GM23248 (cell line): ENCODE data around the gene SPATA2L. TPM values are rescaled to one million over a fixed set of nuclear protein-coding genes. Genes with fewer than 3 reads are reported as not detected.

Experiments used
- DNase-seq: peaks from one replicate; pipeline ENCODE4 v3.0.0-alpha.2; 2015
- H2AFZ ChIP-seq: fragments of 200-600 bp; sonication (generic); 2 replicates; pipeline ENCODE4 v1.6.1; 2016; ENCODE audit warnings: antibody characterized with exemption
- H3F3A ChIP-seq: fragments of 200-600 bp; sonication (generic); 2 replicates; pipeline ENCODE4 v1.6.1; 2016; ENCODE audit warnings: mild to moderate bottlenecking, antibody characterized with exemption, mixed run types; ENCODE audit not compliant: insufficient read depth
- H3K27ac ChIP-seq: fragments of 200-600 bp; sonication (generic); 2 replicates; pipeline ENCODE4 v1.5.1; 2016; ENCODE audit warnings: mild to moderate bottlenecking
- H3K27me3 ChIP-seq: fragments of 200-600 bp; sonication (generic); replicated peaks from 2 replicates; pipeline ENCODE4 v1.6.1; 2016; ENCODE audit warnings: mild to moderate bottlenecking; ENCODE audit not compliant: insufficient read depth
- H3K36me3 ChIP-seq: fragments of 200-600 bp; sonication (generic); 2 replicates; pipeline ENCODE4 v1.6.1; 2016; ENCODE audit warnings: low read depth, mild to moderate bottlenecking
- H3K4me1 ChIP-seq: fragments of 200-600 bp; sonication (generic); 2 replicates; pipeline ENCODE4 v1.6.1; 2016; ENCODE audit warnings: mild to moderate bottlenecking; ENCODE audit not compliant: insufficient read depth
- H3K4me2 ChIP-seq: fragments of 200-600 bp; sonication (generic); one replicate; pipeline ENCODE4 v1.6.1; 2016; ENCODE audit warnings: mild to moderate bottlenecking; ENCODE audit not compliant: unreplicated experiment
- H3K4me3 ChIP-seq: fragments of 200-600 bp; sonication (generic); 2 replicates; pipeline ENCODE4 v1.5.1; 2016; ENCODE audit warnings: mild to moderate bottlenecking
- H3K79me2 ChIP-seq: fragments of 200-600 bp; sonication (generic); 2 replicates; pipeline ENCODE4 v1.6.1; 2016; ENCODE audit warnings: mild to moderate bottlenecking; ENCODE audit not compliant: insufficient read depth
- H3K9ac ChIP-seq: fragments of 200-600 bp; sonication (generic); 2 replicates; pipeline ENCODE4 v1.6.1; 2016; ENCODE audit warnings: mild to moderate bottlenecking
- H3K9me2 ChIP-seq: fragments of 200-600 bp; sonication (generic); 2 replicates; pipeline ENCODE4 v1.6.1; 2016; ENCODE audit warnings: mixed run types, mild to moderate bottlenecking, moderate library complexity; ENCODE audit not compliant: insufficient read depth
- H3K9me3 ChIP-seq: fragments of 200-600 bp; sonication (generic); one replicate; pipeline ENCODE4 v1.6.1; 2017; ENCODE audit warnings: low read depth
- H4K20me1 ChIP-seq: fragments of 200-600 bp; sonication (generic); 2 replicates; pipeline ENCODE4 v1.6.0; 2016; ENCODE audit not compliant: insufficient read depth
- EZH2 ChIP-seq: fragments of 200-600 bp; sonication (generic); IDR thresholded peaks from 2 replicates; pipeline ENCODE4 v1.6.1; 2018; ENCODE audit warnings: antibody characterized with exemption, mild to moderate bottlenecking; ENCODE audit not compliant: insufficient read depth, poor library complexity, severe bottlenecking
- EZH2phosphoT487 ChIP-seq: fragments of 200-600 bp; sonication (generic); IDR thresholded peaks from 2 replicates; pipeline ENCODE4 v1.6.1; 2018; ENCODE audit warnings: antibody characterized with exemption, moderate library complexity, mild to moderate bottlenecking, low read depth; ENCODE audit not compliant: insufficient read depth
- WGBS, 2 experiments: methylation state at CpG; one replicate each; pipeline ENCODE4 v1.1.6; 2015 to 2017; ENCODE audit warnings: low lambda C conversion rate in 2 of 2, low coverage in 1 of 2; ENCODE audit errors: missing lambda C conversion rate in 2 of 2; 5-methylcytosine and 5-hydroxymethylcytosine counted together
- in situ Hi-C: fragments of 300-500 bp; cut with MboI; formaldehyde crosslinking; loops from 2 replicates; pipeline ENCODE4 v1.15.0; 2020
- polyA plus RNA-seq: library from polyadenylated mRNA; unstranded; fragments of >200 nt; fragmentation: Nextera tagmentation; extraction: Ambion mirVana; gene quantifications from 2 replicates; pipeline ENCODE4 v1.2.1, GENCODE V29; 2016
- total RNA-seq: library from RNA; depleted of rRNA; stranded (reverse); fragments of >200 nt; shearing (Covaris generic); gene quantifications from 2 replicates; pipeline ENCODE4 v1.2.3, GENCODE V29; 2014

SPATA2L gene
- total and polyA plus RNA-seq, 2 experiments from 2014 or later, result 12.7 to 27.5 TPM

DNA sequence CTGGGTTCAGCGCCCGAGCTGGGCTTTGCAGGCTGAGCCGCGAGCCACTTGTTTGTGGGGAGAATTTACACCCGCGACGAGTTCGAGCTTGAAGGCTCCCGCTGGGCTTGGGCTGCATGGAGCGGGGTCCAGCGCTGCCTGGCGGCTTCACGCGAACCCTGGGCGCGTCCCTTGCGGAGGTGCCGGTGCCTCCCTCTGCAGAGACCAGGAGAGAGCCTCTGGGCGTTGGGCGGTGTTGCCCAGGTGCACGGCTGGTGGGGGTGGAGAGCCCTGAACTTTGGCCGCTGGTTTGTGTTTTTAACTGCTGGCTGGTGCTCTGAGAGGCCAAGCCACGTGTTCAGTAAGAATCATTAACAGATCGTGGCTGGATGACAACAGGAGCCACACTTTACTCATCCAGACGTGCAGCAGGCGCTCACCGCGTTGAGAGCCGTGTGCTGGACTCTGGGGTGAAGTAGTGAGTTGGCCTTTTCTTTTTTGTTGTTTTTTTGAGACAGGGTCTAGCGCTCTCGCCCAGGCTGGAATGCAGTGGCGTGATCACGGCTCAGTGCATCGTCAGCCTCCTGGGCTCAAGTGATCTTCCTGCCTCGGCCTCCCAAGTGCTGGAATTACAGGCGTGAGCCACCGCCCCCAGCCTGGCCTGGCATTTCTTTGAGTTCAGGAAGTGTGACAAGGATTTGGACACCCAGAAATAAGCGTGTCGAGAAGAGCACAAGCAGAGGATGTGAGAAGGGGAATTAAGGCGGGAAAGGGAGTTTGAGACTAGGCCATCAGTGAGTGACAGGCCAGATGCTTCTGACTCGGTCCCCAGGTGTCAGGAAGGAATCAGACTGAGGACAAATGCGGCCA is 14.2 kb downstream of the SPATA2L start:
- no peak for TF ChIP-seq EZH2
- TF ChIP-seq EZH2phosphoT487, result no peak
- Histone ChIP-seq H3K27me3 (no peaks in the 10 kb centered on the region), H3K9me2 (no peaks in the 10 kb centered on the region), H3K4me1 (peaks cover 4% of the 10 kb centered on the region), H3K4me2 (peak overlapping the region; percentile 97), H3K9ac (peak overlapping the region; percentile 89), H4K20me1 (no peaks in the 10 kb centered on the region), H3K4me3 (peak overlapping the region; percentile 94), H3K9me3 (no peaks in the 10 kb centered on the region), H3K27ac (peak overlapping the region; percentile 78), H3F3A (peaks cover 8% of the 10 kb centered on the region; the same call in 1 of the 2 replicates), H3K36me3 (peaks cover 3% of the 10 kb centered on the region; the same call in 1 of the 2 replicates), H2AFZ (peak overlapping the region; percentile 84), H3K79me2 (peaks cover 32% of the 10 kb centered on the region)
- peak; percentile 84 for DNase-seq
- in situ Hi-C loops, result no loop called here
- 6 to 8% methylated on average over 42 of the region's 42 CpGs for WGBS, 2 experiments

DNA sequence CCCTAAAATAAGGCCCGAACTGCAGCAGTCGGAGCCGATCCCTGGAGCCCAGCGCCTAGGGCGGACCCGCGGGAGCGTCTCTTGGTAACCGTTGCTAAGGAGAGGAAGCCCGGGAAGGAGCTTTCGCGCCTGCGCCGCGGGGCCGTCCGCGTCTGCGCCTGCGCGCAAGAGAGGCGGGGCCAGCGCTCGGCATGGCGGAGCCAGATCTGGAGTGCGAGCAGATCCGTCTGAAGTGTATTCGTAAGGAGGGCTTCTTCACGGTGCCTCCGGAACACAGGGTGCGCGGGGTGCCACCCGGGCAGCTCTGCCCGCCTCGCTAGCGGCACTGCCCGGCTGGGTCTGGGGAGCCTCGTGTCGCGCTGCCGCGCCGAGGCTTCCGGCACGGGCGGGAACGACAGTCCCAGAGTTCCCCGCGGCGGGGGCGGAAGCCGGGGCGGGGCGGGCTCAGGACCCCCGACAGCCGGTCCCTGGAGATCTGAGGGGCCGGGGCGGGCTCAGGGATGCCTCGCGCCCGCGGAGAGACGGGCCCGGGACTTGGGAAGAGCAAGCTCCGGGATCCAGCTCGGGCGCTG is 14.9 kb downstream of the SPATA2L start, which contains the start of gene CDK10:
TSS of gene CDK10 (plus strand) at position 170 of the 572 bp plus-strand sequence. CDS start at position 192, 22 bp downstream.
- TF ChIP-seq EZH2 (no peak), EZH2phosphoT487 (no peak)
- Histone ChIP-seq H3K9me2 (no peaks in the 10 kb centered on the region), H3F3A (peaks cover 8% of the 10 kb centered on the region; the same call in 1 of the 2 replicates), H3K9ac (peak within 1 kb of the TSS; percentile 89), H3K9me3 (no peaks in the 10 kb centered on the region), H4K20me1 (no peaks in the 10 kb centered on the region), H3K27ac (peak within 1 kb of the TSS; percentile 78), H3K36me3 (peaks cover 3% of the 10 kb centered on the region; the same call in 1 of the 2 replicates), H2AFZ (peak within 1 kb of the TSS; percentile 84), H3K4me2 (peak within 1 kb of the TSS; percentile 97), H3K4me1 (peaks cover 4% of the 10 kb centered on the region), H3K27me3 (no peaks in the 10 kb centered on the region), H3K79me2 (peaks cover 32% of the 10 kb centered on the region), H3K4me3 (peak within 1 kb of the TSS; percentile 94)
- DNase-seq, result peak; percentile 94
- 1% methylated on average over 47 to 65 of the region's 67 CpGs for WGBS, 2 experiments
- in situ Hi-C loops, result no loop called here

DNA sequence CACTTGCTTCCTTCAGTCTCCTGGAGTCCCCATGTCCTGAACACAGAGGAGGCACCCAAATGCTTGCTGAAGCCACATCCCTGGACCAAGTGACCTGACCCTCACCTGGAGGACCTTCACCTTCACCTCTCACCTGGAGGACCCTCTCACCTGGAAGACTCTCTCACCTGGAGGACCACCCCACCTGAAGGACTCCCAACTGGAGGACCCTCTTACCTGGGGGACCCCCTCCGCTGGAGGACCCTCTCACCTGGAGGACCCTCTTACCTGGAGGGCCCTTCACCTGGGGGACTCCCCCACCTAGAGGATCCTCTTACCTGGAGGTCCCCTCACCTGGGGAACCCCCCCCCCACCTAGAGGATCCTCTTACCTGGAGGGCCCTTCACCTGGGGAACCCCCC is 15.6 kb downstream of the SPATA2L start:
- Histone ChIP-seq H3K9me3 (no peaks in the 10 kb centered on the region), H3K27me3 (no peaks in the 10 kb centered on the region), H3K79me2 (peaks cover 32% of the 10 kb centered on the region), H2AFZ (no peak overlapping the region), H4K20me1 (no peaks in the 10 kb centered on the region), H3K4me1 (peaks cover 4% of the 10 kb centered on the region), H3K9ac (no peak overlapping the region), H3K9me2 (no peaks in the 10 kb centered on the region), H3K4me3 (peak overlapping the region; percentile 94; the same call in 1 of the 2 replicates), H3K4me2 (no peak overlapping the region), H3K36me3 (peaks cover 3% of the 10 kb centered on the region; the same call in 1 of the 2 replicates), H3F3A (peaks cover 8% of the 10 kb centered on the region; the same call in 1 of the 2 replicates), H3K27ac (no peak overlapping the region)
- no peak for DNase-seq
- 80 to 100% methylated on average over 1 of the region's 1 CpG for WGBS, 2 experiments
- no peak for TF ChIP-seq EZH2phosphoT487
- no peak for TF ChIP-seq EZH2
- in situ Hi-C loops, result no loop called here

GRCh38 chr16:89678258-89678657 is 23.2 kb downstream of the SPATA2L start:
- Histone ChIP-seq H3K9me2 (no peaks in the 10 kb centered on the region), H3K79me2 (no peaks in the 10 kb centered on the region), H3F3A (no peaks in the 10 kb centered on the region), H3K4me1 (no peaks in the 10 kb centered on the region), H3K4me2 (no peak overlapping the region), H3K4me3 (no peak overlapping the region), H3K9ac (no peak overlapping the region), H3K9me3 (no peaks in the 10 kb centered on the region), H3K27ac (no peak overlapping the region), H2AFZ (no peak overlapping the region), H3K36me3 (no peaks in the 10 kb centered on the region), H3K27me3 (no peaks in the 10 kb centered on the region), H4K20me1 (no peaks in the 10 kb centered on the region)
- 89 to 93% methylated on average over 2 of the region's 2 CpGs for WGBS, 2 experiments
- DNase-seq, result no peak
- in situ Hi-C loops, result no loop called here
- TF ChIP-seq EZH2phosphoT487, result no peak
- no peak for TF ChIP-seq EZH2
